Keratinocyte (primary cell): ENCODE data around the gene CENPP. TPM values are rescaled to one million over a fixed set of nuclear protein-coding genes. Genes with fewer than 3 reads are reported as not detected.

Experiments
- DNase-seq: peaks from one replicate; pipeline ENCODE4 v3.0.0-alpha.2; 2011; ENCODE audit warnings: low read depth, missing footprints, low spot score
- FAIRE-seq: peaks from 2 replicates; lab custom pipeline; 2011; peaks lifted over from hg19 to GRCh38; lab: Jason Lieb, UNC
- H2AFZ ChIP-seq: 2 replicates; pipeline ENCODE4 v1.6.0; 2012; ENCODE audit warnings: low read length, control low read depth, inconsistent platforms; ENCODE audit not compliant: control insufficient read depth
- H3K27ac ChIP-seq: 2 replicates; pipeline ENCODE4 v1.5.1; 2011; ENCODE audit warnings: low read length; ENCODE audit not compliant: control insufficient read depth, insufficient read depth
- H3K27me3 ChIP-seq: 3 replicates; pipeline ENCODE4 v1.6.0; 2011; ENCODE audit warnings: low read length; ENCODE audit not compliant: control insufficient read depth, insufficient read depth; ENCODE audit errors: extremely low read depth
- H3K36me3 ChIP-seq, 2 experiments: 2 replicates in 1 of 2; 3 replicates in 1 of 2; pipeline ENCODE4 v1.5.1; 2011; ENCODE audit warnings: low read length in 2 of 2, mild to moderate bottlenecking in 1 of 2; ENCODE audit not compliant: control insufficient read depth in 2 of 2, insufficient read depth in 2 of 2; ENCODE audit errors: extremely low read depth in 1 of 2
- H3K4me1 ChIP-seq: 3 replicates; pipeline ENCODE4 v1.5.1; 2011; ENCODE audit warnings: low read length; ENCODE audit not compliant: control insufficient read depth, insufficient read depth; ENCODE audit errors: extremely low read depth
- H3K4me2 ChIP-seq: 3 replicates; pipeline ENCODE4 v1.6.0; 2011; ENCODE audit warnings: low read depth, low read length; ENCODE audit not compliant: control insufficient read depth, insufficient read depth; ENCODE audit errors: extremely low read depth
- H3K4me3 ChIP-seq, 3 experiments: fragments of 200-600 bp in 1 of 3; sonication (generic) in 1 of 3; 2 replicates in 2 of 3; 3 replicates in 1 of 3; pipeline ENCODE4 v1.5.1; 2011 to 2016; ENCODE audit warnings: low read length in 3 of 3, mild to moderate bottlenecking in 3 of 3, control low read depth in 2 of 3, inconsistent platforms in 1 of 3, low read depth in 1 of 3, mixed read lengths in 1 of 3, mixed run types in 1 of 3, moderate library complexity in 1 of 3; ENCODE audit not compliant: control insufficient read depth in 2 of 3, insufficient read depth in 2 of 3; ENCODE audit errors: extremely low read depth in 1 of 3
- H3K79me2 ChIP-seq: 2 replicates; pipeline ENCODE4 v1.6.0; 2012; ENCODE audit warnings: low read length; ENCODE audit not compliant: control insufficient read depth, insufficient read depth
- H3K9ac ChIP-seq: 3 replicates; pipeline ENCODE4 v1.6.0; 2011; ENCODE audit warnings: low read length; ENCODE audit not compliant: control insufficient read depth, insufficient read depth; ENCODE audit errors: extremely low read depth
- H3K9me1 ChIP-seq: 3 replicates; pipeline ENCODE4 v1.6.0; 2011; ENCODE audit warnings: low read length; ENCODE audit not compliant: control insufficient read depth, insufficient read depth; ENCODE audit errors: extremely low read depth
- H3K9me3 ChIP-seq: 2 replicates; pipeline ENCODE4 v1.5.1; 2012; ENCODE audit warnings: low read depth, low read length; ENCODE audit not compliant: control insufficient read depth
- H4K20me1 ChIP-seq: 3 replicates; pipeline ENCODE4 v1.6.0; 2011; ENCODE audit warnings: low read length; ENCODE audit not compliant: control insufficient read depth, insufficient read depth; ENCODE audit errors: extremely low read depth
- EZH2 ChIP-seq: IDR thresholded peaks from one replicate; pipeline ENCODE4 v1.6.1; 2012; ENCODE audit warnings: inconsistent platforms, mild to moderate bottlenecking, low read length, moderate library complexity
- dilution Hi-C: fragments of 300-500 bp; cut with MboI; formaldehyde crosslinking; loops from one replicate; pipeline ENCODE4 v1.7.0; 2020; ENCODE audit warnings: low sequenced_read_pairs; ENCODE audit not compliant: extremely low pct_ligation_motif_present
- polyA plus RNA-seq, 5 experiments: library from polyadenylated mRNA; depleted of rRNA in 3 of 5; stranded (reverse) in 3 of 5; stranded (forward) in 1 of 5; unstranded in 1 of 5; fragments of >200 nt; gene quantifications; 1 replicate in 1 of 5; 2 replicates in 3 of 5; 3 replicates in 1 of 5; pipeline versions ENCODE4 v1.2.1 to v1.2.3, GENCODE V29; 2011 to 2012; ENCODE audit warnings: missing spikeins in 2 of 5, low read depth in 1 of 5, low replicate concordance in 1 of 5
- TF ChIP-seq, protein P1 (sequence below), 3 experiments: IDR thresholded peaks in 1 of 3; conservative IDR thresholded peaks in 1 of 3; optimal IDR thresholded peaks in 1 of 3; 2 replicates in 2 of 3; 3 replicates in 1 of 3; pipeline versions ENCODE3 to v1.5.1; 2011; ENCODE audit warnings: low read length in 3 of 3, mild to moderate bottlenecking in 3 of 3, moderate library complexity in 2 of 3, control low read depth in 1 of 3, inconsistent platforms in 1 of 3; ENCODE audit not compliant: insufficient read depth in 2 of 3; ENCODE audit errors: extremely low read depth in 1 of 3

The CENPP gene
- polyA plus RNA-seq, 1 donor (not counting 4 experiments of a cell fraction or from before 2014, with no cell fraction given): 6.7 TPM

DNA sequence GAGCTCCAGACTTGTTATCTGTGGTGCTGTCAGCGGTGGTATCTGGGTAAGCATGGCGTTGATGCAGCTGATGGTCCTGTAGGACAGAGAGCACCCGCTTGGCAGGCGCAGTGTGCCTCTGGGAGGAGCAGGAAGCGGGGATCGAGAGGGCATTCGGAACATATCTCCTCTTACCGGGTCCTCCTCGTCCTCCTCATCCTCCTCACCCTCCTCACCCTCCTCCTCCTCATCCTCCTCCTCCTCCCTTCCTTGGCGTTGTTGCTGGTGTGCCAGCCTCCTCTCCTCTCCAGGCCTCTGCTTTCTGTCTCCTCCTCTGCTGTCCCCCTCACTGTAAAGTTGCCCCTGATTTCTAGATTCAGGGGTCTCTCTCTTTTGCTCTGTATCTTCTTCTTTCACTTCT, 188.9 kb downstream of the CENPP start:
- Histone ChIP-seq H3K4me3 (no peak overlapping the region), H4K20me1 (no peaks in the 10 kb centered on the region), H3K27ac (no peak overlapping the region), H3K4me2 (no peak overlapping the region), H3K4me1 (peaks cover 8% of the 10 kb centered on the region), H3K9me1 (no peaks in the 10 kb centered on the region), H3K36me3 (no peaks in the 10 kb centered on the region), H3K9me3 (no peaks in the 10 kb centered on the region), H3K79me2 (no peaks in the 10 kb centered on the region), H2AFZ (no peak overlapping the region), H3K9ac (no peak overlapping the region), H3K27me3 (no peaks in the 10 kb centered on the region)
- no peak for TF ChIP-seq EZH2
- TF ChIP-seq, protein P1, sequence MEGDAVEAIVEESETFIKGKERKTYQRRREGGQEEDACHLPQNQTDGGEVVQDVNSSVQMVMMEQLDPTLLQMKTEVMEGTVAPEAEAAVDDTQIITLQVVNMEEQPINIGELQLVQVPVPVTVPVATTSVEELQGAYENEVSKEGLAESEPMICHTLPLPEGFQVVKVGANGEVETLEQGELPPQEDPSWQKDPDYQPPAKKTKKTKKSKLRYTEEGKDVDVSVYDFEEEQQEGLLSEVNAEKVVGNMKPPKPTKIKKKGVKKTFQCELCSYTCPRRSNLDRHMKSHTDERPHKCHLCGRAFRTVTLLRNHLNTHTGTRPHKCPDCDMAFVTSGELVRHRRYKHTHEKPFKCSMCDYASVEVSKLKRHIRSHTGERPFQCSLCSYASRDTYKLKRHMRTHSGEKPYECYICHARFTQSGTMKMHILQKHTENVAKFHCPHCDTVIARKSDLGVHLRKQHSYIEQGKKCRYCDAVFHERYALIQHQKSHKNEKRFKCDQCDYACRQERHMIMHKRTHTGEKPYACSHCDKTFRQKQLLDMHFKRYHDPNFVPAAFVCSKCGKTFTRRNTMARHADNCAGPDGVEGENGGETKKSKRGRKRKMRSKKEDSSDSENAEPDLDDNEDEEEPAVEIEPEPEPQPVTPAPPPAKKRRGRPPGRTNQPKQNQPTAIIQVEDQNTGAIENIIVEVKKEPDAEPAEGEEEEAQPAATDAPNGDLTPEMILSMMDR (optimal IDR thresholded peaks at IDR 0.05 in 1 of 3, IDR thresholded peaks at IDR 0.05 in 1 of 3, conservative IDR thresholded peaks at IDR 0.05 in 1 of 3; ENCODE audit: extremely low read depth in 1 of 3, insufficient read depth in 2 of 3, low read length in 3 of 3): no peak
- DNase-seq (no peak), FAIRE-seq (no peak)
- dilution Hi-C loops: no loop called here

DNA sequence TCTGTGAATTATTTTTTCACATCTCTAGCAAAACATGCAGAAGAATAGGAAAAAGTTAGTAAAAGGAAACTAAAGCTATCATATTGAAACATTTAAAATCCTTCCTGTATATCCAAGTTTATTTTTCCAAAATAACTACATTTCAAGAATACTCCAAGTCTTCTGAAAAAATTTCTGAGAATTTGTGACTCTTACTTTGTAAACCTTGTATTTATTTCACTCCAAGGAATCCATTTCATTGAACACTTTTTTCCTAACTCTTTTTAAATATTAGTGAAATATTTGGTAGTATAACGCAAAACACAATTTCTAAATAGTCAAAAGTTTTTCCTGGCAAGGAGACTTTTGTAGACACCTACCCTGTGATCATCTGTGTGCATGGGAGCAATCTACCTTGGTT, 190.8 kb downstream of the CENPP start:
- no peak overlapping the region for H3K4me2 ChIP-seq
- DNase-seq (no peak), FAIRE-seq (no peak)
- H3K9ac ChIP-seq: no peak overlapping the region
- H3K9me3 ChIP-seq: no peaks in the 10 kb centered on the region
- TF ChIP-seq EZH2: no peak
- TF ChIP-seq, protein P1 (optimal IDR thresholded peaks at IDR 0.05 in 1 of 3, IDR thresholded peaks at IDR 0.05 in 1 of 3, conservative IDR thresholded peaks at IDR 0.05 in 1 of 3; ENCODE audit: extremely low read depth in 1 of 3, insufficient read depth in 2 of 3, low read length in 3 of 3): no peak
- H3K4me1 ChIP-seq: peaks cover 7% of the 10 kb centered on the region
- no peak overlapping the region for H3K4me3 ChIP-seq
- H3K27ac ChIP-seq: no peak overlapping the region
- no peaks in the 10 kb centered on the region for H3K79me2 ChIP-seq
- no peaks in the 10 kb centered on the region for H4K20me1 ChIP-seq
- no peaks in the 10 kb centered on the region for H3K36me3 ChIP-seq
- dilution Hi-C loops: no loop called here
- H2AFZ ChIP-seq: no peak overlapping the region
- no peaks in the 10 kb centered on the region for H3K9me1 ChIP-seq
- no peaks in the 10 kb centered on the region for H3K27me3 ChIP-seq
